Keratinocyte (primary cell): ENCODE measurements around the gene LYVE1. TPM values are rescaled to one million over a fixed set of nuclear protein-coding genes. Genes with fewer than 3 reads are reported as not detected.

Experiments used
- DNase-seq: peaks from one replicate; pipeline ENCODE4 v3.0.0-alpha.2; 2011; ENCODE audit warnings: low read depth, missing footprints, low spot score
- FAIRE-seq: peaks from 2 replicates; lab custom pipeline; 2011; peaks lifted over from hg19 to GRCh38; lab: Jason Lieb, UNC
- H2AFZ ChIP-seq: 2 replicates; pipeline ENCODE4 v1.6.0; 2012; ENCODE audit warnings: low read length, control low read depth, inconsistent platforms; ENCODE audit not compliant: control insufficient read depth
- H3K27ac ChIP-seq: 2 replicates; pipeline ENCODE4 v1.5.1; 2011; ENCODE audit warnings: low read length; ENCODE audit not compliant: control insufficient read depth, insufficient read depth
- H3K27me3 ChIP-seq: 3 replicates; pipeline ENCODE4 v1.6.0; 2011; ENCODE audit warnings: low read length; ENCODE audit not compliant: control insufficient read depth, insufficient read depth; ENCODE audit errors: extremely low read depth
- H3K36me3 ChIP-seq, 2 experiments: 2 replicates in 1 of 2; 3 replicates in 1 of 2; pipeline ENCODE4 v1.5.1; 2011; ENCODE audit warnings: low read length in 2 of 2, mild to moderate bottlenecking in 1 of 2; ENCODE audit not compliant: control insufficient read depth in 2 of 2, insufficient read depth in 2 of 2; ENCODE audit errors: extremely low read depth in 1 of 2
- H3K4me1 ChIP-seq: 3 replicates; pipeline ENCODE4 v1.5.1; 2011; ENCODE audit warnings: low read length; ENCODE audit not compliant: control insufficient read depth, insufficient read depth; ENCODE audit errors: extremely low read depth
- H3K4me2 ChIP-seq: 3 replicates; pipeline ENCODE4 v1.6.0; 2011; ENCODE audit warnings: low read depth, low read length; ENCODE audit not compliant: control insufficient read depth, insufficient read depth; ENCODE audit errors: extremely low read depth
- H3K4me3 ChIP-seq, 3 experiments: fragments of 200-600 bp in 1 of 3; sonication (generic) in 1 of 3; 2 replicates in 2 of 3; 3 replicates in 1 of 3; pipeline ENCODE4 v1.5.1; 2011 to 2016; ENCODE audit warnings: low read length in 3 of 3, mild to moderate bottlenecking in 3 of 3, control low read depth in 2 of 3, inconsistent platforms in 1 of 3, low read depth in 1 of 3, mixed read lengths in 1 of 3, mixed run types in 1 of 3, moderate library complexity in 1 of 3; ENCODE audit not compliant: control insufficient read depth in 2 of 3, insufficient read depth in 2 of 3; ENCODE audit errors: extremely low read depth in 1 of 3
- H3K79me2 ChIP-seq: 2 replicates; pipeline ENCODE4 v1.6.0; 2012; ENCODE audit warnings: low read length; ENCODE audit not compliant: control insufficient read depth, insufficient read depth
- H3K9ac ChIP-seq: 3 replicates; pipeline ENCODE4 v1.6.0; 2011; ENCODE audit warnings: low read length; ENCODE audit not compliant: control insufficient read depth, insufficient read depth; ENCODE audit errors: extremely low read depth
- H3K9me1 ChIP-seq: 3 replicates; pipeline ENCODE4 v1.6.0; 2011; ENCODE audit warnings: low read length; ENCODE audit not compliant: control insufficient read depth, insufficient read depth; ENCODE audit errors: extremely low read depth
- H3K9me3 ChIP-seq: 2 replicates; pipeline ENCODE4 v1.5.1; 2012; ENCODE audit warnings: low read depth, low read length; ENCODE audit not compliant: control insufficient read depth
- H4K20me1 ChIP-seq: 3 replicates; pipeline ENCODE4 v1.6.0; 2011; ENCODE audit warnings: low read length; ENCODE audit not compliant: control insufficient read depth, insufficient read depth; ENCODE audit errors: extremely low read depth
- CTCF ChIP-seq, 3 experiments: IDR thresholded peaks in 1 of 3; conservative IDR thresholded peaks in 1 of 3; optimal IDR thresholded peaks in 1 of 3; 2 replicates in 2 of 3; 3 replicates in 1 of 3; pipeline versions ENCODE3 to v1.5.1; 2011; ENCODE audit warnings: low read length in 3 of 3, mild to moderate bottlenecking in 3 of 3, moderate library complexity in 2 of 3, control low read depth in 1 of 3, inconsistent platforms in 1 of 3; ENCODE audit not compliant: insufficient read depth in 2 of 3; ENCODE audit errors: extremely low read depth in 1 of 3
- EZH2 ChIP-seq: IDR thresholded peaks from one replicate; pipeline ENCODE4 v1.6.1; 2012; ENCODE audit warnings: inconsistent platforms, mild to moderate bottlenecking, low read length, moderate library complexity
- dilution Hi-C: fragments of 300-500 bp; cut with MboI; formaldehyde crosslinking; loops from one replicate; pipeline ENCODE4 v1.7.0; 2020; ENCODE audit warnings: low sequenced_read_pairs; ENCODE audit not compliant: extremely low pct_ligation_motif_present
- polyA plus RNA-seq, 5 experiments: library from polyadenylated mRNA; depleted of rRNA in 3 of 5; stranded (reverse) in 3 of 5; stranded (forward) in 1 of 5; unstranded in 1 of 5; fragments of >200 nt; gene quantifications; 1 replicate in 1 of 5; 2 replicates in 3 of 5; 3 replicates in 1 of 5; pipeline versions ENCODE4 v1.2.1 to v1.2.3, GENCODE V29; 2011 to 2012; ENCODE audit warnings: missing spikeins in 2 of 5, low read depth in 1 of 5, low replicate concordance in 1 of 5

The LYVE1 gene
- polyA plus RNA-seq, 1 donor (not counting 4 experiments of a cell fraction or from before 2014, with no cell fraction given) = not detected

- Histone ChIP-seq H3K4me1 (peaks cover 2% of the 10 kb centered on the region), H2AFZ (no peak overlapping the region), H3K9me3 (no peaks in the 10 kb centered on the region), H3K36me3 (no peaks in the 10 kb centered on the region), H3K9ac (no peak overlapping the region), H3K79me2 (no peaks in the 10 kb centered on the region), H3K27me3 (no peaks in the 10 kb centered on the region), H4K20me1 (no peaks in the 10 kb centered on the region), H3K4me3 (no peak overlapping the region), H3K27ac (no peak overlapping the region), H3K9me1 (no peaks in the 10 kb centered on the region), H3K4me2 (no peak overlapping the region)
- dilution Hi-C loops = no loop called here
- no peak for TF ChIP-seq EZH2
- TF ChIP-seq CTCF (optimal IDR thresholded peaks at IDR 0.05 in 1 of 3, IDR thresholded peaks at IDR 0.05 in 1 of 3, conservative IDR thresholded peaks at IDR 0.05 in 1 of 3; ENCODE audit: extremely low read depth in 1 of 3, insufficient read depth in 2 of 3, low read length in 3 of 3) = no peak
- FAIRE-seq = no peak
- no peak for DNase-seq
Observed at GRCh38 chr11:10565493-10565892, 3.0 kb downstream of the LYVE1 start.

GRCh38 chr11:10564696-10565318 lies 3.7 kb downstream of the LYVE1 start:
- Histone ChIP-seq H3K4me1 (peaks cover 2% of the 10 kb centered on the region), H2AFZ (no peak overlapping the region), H3K4me3 (no peak overlapping the region), H3K36me3 (no peaks in the 10 kb centered on the region), H3K4me2 (no peak overlapping the region), H3K27ac (no peak overlapping the region), H3K9me1 (no peaks in the 10 kb centered on the region), H3K79me2 (no peaks in the 10 kb centered on the region), H3K9me3 (no peaks in the 10 kb centered on the region), H3K9ac (no peak overlapping the region), H3K27me3 (no peaks in the 10 kb centered on the region), H4K20me1 (no peaks in the 10 kb centered on the region)
- dilution Hi-C loops = no loop called here
- no peak for DNase-seq
- no peak for FAIRE-seq
- TF ChIP-seq CTCF (optimal IDR thresholded peaks at IDR 0.05 in 1 of 3, IDR thresholded peaks at IDR 0.05 in 1 of 3, conservative IDR thresholded peaks at IDR 0.05 in 1 of 3; ENCODE audit: extremely low read depth in 1 of 3, insufficient read depth in 2 of 3, low read length in 3 of 3) (peak; percentile 13 to 45 (median 26)), EZH2 (no peak)
